Activated naive CD4-positive, alpha-beta T cell treated with Interleukin-2 at 50 U/mL for 16 hours (primary cell): ENCODE measurements around the gene ARMH4.

Source experiments
- DNase-seq: peaks from one replicate; pipeline ENCODE4 v3.0.0-alpha.2; 2020

Gene ARMH4

GRCh38 chr14:58098507-58098906, 53.5 kb downstream of the ARMH4 start:
- no peak for DNase-seq

- no peak for DNase-seq
Observed at GRCh38 chr14:58096731-58097130, 55.3 kb downstream of the ARMH4 start.

GRCh38 chr14:58091883-58092630, 60.0 kb downstream of the ARMH4 start:
- no peak for DNase-seq

- DNase-seq, result no peak
Observed at GRCh38 chr14:58089612-58090011, 62.4 kb downstream of the ARMH4 start.

GRCh38 chr14:58088961-58089360, 63.1 kb downstream of the ARMH4 start:
- no peak for DNase-seq

GRCh38 chr14:58085877-58086276, 66.1 kb downstream of the ARMH4 start:
- DNase-seq, result no peak

GRCh38 chr14:58082491-58083098, 69.4 kb downstream of the ARMH4 start:
- DNase-seq, result no peak

- DNase-seq, result no peak
Observed at GRCh38 chr14:58082011-58082410, 70.0 kb downstream of the ARMH4 start.

- DNase-seq, result no peak
Observed at GRCh38 chr14:58078471-58078870, 73.5 kb downstream of the ARMH4 start.

- DNase-seq, result no peak
Observed at GRCh38 chr14:58078068-58078467, 73.9 kb downstream of the ARMH4 start.

GRCh38 chr14:58077621-58078020, 74.4 kb downstream of the ARMH4 start:
- no peak for DNase-seq

GRCh38 chr14:58073516-58073915, 78.5 kb downstream of the ARMH4 start:
- no peak for DNase-seq

- peak; percentile 15 for DNase-seq
Observed at GRCh38 chr14:58072288-58073071, 79.5 kb downstream of the ARMH4 start.

GRCh38 chr14:58071341-58071740, 80.7 kb downstream of the ARMH4 start:
- DNase-seq, result no peak

GRCh38 chr14:58068306-58068705, 83.7 kb downstream of the ARMH4 start:
- no peak for DNase-seq

GRCh38 chr14:58066115-58066514, 85.9 kb downstream of the ARMH4 start:
- DNase-seq, result no peak

- DNase-seq, result no peak
Observed at GRCh38 chr14:58061581-58061980, 90.4 kb downstream of the ARMH4 start.

GRCh38 chr14:58060898-58061297, 91.1 kb downstream of the ARMH4 start:
- DNase-seq, result no peak

- no peak for DNase-seq
Observed at GRCh38 chr14:58060077-58060476, 91.9 kb downstream of the ARMH4 start.

- no peak for DNase-seq
Observed at GRCh38 chr14:58059126-58059525, 92.9 kb downstream of the ARMH4 start.

GRCh38 chr14:58055497-58056010, 96.5 kb downstream of the ARMH4 start:
- DNase-seq, result no peak

GRCh38 chr14:58054100-58054499, 97.9 kb downstream of the ARMH4 start:
- no peak for DNase-seq

- no peak for DNase-seq
Observed at GRCh38 chr14:58048219-58048618, 103.8 kb downstream of the ARMH4 start.

- DNase-seq, result no peak
Observed at GRCh38 chr14:58027904-58028303, 124.1 kb downstream of the ARMH4 start.
